Stimulated activated CD4-positive, alpha-beta T cell treated with anti-CD3 and anti-CD28 coated beads, Interleukin-12 subunit alpha, Interleukin-12 subunit beta, amount 100 ng/mL, for 4 hours (primary cell): ENCODE measurements around the gene ATP2C2.

Experiments
- DNase-seq: peaks from one replicate; pipeline ENCODE4 v3.0.0-alpha.2; 2020

ATP2C2 gene

GRCh38 chr16:84453061-84453752 lies 84.9 kb downstream of the ATP2C2 start:
- no peak for DNase-seq

GRCh38 chr16:84454611-84455010 lies 86.3 kb downstream of the ATP2C2 start:
- no peak for DNase-seq

- no peak for DNase-seq
Observed at GRCh38 chr16:84455031-84455430, 86.7 kb downstream of the ATP2C2 start.

- DNase-seq: no peak
Observed at GRCh38 chr16:84458606-84459532, 90.5 kb downstream of the ATP2C2 start.

DNA sequence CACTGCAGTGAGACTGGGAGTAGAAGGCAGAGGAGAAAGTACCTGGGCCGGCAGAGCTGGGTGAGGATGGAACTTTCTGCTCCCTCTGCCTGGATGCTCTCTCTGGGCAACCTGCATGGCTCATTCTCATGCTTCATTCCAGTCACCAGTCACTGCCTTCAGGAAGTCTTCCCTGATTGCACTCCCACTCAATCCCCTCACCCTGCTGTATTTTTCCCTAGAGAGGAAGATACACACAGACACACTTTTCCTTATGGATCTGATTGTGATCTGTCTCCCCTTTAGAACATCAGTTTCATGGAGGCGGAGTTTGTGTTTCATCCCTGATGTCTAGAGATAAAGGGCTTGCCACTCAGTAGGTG lies 91.2 kb downstream of the ATP2C2 start:
- no peak for DNase-seq

GRCh38 chr16:84459941-84460405 lies 91.6 kb downstream of the ATP2C2 start:
- DNase-seq: no peak

DNA sequence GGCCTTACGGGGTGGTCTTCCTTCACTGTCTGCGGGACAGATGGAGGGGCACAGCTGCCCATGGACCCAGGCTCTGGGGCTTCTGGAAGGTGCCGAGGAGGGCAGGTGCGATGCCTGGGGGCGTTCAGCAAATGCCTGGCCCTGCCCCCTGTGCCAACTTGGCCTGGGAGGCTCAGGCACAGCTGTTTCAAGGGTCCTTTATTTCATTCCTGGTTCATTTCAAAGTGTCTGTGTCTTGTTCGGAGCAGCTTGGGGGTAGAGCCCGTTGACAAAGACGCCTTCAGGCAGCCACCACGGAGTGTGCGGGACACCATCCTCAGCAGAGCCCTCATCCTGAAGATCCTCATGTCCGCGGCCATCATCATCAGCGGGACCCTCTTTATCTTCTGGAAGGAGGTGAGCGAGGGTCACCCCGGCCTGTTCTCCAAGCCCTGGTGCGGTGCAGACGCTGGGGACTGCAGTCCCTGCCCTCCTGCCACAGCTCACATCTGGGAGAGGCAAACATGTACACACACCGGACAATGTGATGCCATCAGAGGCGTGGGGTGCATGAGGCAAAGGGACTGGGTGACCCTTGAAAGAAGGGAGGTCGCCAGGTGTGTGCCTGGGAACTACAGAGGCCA lies 92.2 kb downstream of the ATP2C2 start:
- no peak for DNase-seq

- no peak for DNase-seq
Observed at GRCh38 chr16:84461029-84461412, 92.7 kb downstream of the ATP2C2 start.

DNA sequence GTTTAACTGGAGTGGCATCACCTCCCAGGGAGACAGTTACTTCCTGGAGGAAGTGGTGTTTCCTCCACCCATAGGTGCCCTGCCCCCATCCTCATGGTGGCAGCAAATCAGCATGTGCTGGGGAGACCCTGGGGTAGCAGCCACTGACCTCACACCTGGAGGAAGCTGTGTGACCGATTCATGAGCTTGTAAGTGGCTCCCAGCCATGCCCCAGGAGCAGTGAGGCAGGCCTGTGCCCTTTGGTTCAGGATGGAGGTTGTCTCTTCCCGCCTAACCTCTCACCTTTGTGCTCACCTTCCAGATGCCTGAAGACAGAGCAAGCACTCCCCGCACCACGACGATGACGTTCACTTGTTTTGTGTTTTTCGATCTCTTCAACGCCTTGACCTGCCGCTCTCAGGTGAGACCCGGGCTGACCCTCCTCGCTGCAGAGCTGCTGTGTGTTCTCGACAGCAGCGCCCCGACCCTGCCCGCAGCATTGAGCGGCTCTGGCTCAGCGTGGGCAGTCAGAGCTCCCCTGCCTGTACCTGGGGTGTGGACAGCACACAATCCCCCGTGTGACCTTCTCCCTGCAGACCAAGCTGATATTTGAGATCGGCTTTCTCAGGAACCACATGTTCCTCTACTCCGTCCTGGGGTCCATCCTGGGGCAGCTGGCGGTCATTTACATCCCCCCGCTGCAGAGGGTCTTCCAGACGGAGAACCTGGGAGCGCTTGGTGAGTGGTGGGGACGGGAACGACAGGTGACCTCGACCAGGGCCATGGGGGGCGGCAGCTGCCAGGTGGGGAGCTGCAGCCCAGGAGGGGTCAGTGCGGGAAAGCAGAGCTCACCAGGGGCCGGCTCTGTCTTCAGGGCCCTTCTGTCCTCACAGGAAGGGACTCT lies 93.3 kb downstream of the ATP2C2 start:
- DNase-seq: no peak

GRCh38 chr16:84462296-84463210 lies 94.2 kb downstream of the ATP2C2 start:
- DNase-seq: no peak

DNA sequence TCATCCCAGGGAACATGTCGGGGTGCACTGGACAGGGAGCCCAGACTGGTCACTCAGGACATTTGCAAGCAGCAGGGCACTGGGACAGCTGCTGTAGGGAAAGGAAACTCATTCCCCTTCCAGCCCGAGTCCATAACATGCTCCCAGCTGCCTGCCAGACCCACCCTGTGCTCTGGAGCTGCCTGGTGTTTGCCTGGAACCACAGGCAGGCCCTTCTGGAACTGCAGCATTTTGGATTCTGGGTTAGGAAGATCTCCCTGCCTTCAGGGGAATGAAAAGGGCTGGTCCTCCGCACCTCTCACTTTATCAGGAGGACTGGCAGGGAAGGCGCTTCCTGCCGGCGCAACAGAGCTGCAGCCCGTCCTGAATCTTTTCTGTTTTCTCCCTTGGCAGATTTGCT lies 94.9 kb downstream of the ATP2C2 start:
- no peak for DNase-seq

- no peak for DNase-seq
Observed at GRCh38 chr16:84464116-84464515, 95.8 kb downstream of the ATP2C2 start.

DNA sequence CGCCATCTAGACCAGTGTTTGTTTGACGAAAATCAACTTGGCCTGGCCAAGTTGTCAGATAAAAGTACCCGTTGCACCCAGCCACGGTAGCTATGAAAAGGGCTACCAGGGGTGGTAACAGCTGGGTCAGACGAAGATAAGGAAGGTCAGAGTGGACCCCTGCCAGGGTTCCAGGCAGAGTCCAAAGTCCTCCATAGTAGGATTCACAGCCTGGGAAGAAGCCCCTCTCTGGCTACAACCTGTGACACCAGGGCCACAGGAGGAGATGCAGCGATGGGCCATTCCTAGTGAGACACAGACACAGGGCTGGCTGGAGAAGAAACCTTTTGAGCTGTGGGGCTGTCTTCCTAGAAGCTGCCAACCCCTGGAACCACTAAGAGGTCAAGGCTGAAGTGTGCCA lies 96.8 kb downstream of the ATP2C2 start:
- DNase-seq: no peak

GRCh38 chr16:84466692-84467091 lies 98.4 kb downstream of the ATP2C2 start:
- no peak for DNase-seq

- DNase-seq: no peak
Observed at GRCh38 chr16:84467256-84467655, 98.9 kb downstream of the ATP2C2 start.

DNA sequence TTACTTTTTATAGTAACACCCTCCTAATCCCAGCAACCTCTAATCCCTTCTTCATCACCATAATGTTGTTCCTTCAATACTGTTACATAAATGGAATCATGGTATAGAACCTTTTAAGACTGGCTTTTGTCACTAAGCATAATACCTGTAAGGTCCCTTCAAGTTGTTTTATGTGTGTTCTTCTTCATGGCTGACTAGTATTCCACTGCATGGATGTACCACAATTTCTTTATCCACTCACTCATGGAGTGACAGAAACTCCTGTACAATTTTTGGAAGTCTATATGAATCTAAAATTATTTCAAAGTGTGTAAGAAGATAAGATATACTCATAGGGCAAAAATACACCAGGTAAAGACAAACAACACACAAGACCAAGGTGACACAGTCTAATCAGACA lies 99.4 kb downstream of the ATP2C2 start:
- DNase-seq: no peak

DNA sequence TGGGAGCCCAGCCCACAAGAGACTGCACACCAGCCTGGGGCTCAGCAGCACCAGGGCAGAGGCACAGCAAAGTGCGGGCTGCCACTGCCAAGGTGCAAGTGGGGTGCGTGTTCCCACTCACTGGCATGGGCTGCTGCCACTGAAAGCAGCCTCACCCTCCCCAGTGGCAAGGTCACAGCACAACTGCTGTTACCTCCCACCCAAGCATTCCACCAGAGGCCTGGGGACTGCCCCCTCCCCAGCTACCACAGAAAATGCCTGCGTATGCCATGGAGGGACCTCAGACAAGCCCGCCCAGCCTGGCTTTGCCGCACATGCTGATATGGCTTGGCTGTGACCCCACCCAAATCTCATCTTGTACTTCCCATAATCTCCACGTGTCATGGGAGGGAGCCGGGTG lies 103.0 kb downstream of the ATP2C2 start:
- DNase-seq: no peak

DNA sequence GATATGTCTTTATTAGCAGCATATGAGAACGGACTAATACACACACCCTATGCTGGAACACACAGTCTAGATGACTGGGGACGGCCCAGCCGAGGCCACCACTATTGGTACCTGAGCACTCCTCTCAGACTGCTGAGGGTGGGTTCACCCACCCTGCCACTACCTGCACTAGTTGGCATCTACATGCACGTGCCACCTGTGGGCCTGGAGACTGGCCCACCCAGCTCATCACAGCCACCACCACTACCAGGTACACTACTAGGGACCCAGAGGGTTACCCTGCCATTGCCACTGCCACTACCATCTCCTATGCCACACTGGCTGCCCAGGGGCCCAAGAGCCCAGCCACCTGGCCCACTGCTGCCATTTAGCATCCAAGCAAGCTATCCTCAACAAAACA lies 103.6 kb downstream of the ATP2C2 start:
- no peak for DNase-seq

GRCh38 chr16:84475643-84476240 lies 107.4 kb downstream of the ATP2C2 start:
- no peak for DNase-seq

DNA sequence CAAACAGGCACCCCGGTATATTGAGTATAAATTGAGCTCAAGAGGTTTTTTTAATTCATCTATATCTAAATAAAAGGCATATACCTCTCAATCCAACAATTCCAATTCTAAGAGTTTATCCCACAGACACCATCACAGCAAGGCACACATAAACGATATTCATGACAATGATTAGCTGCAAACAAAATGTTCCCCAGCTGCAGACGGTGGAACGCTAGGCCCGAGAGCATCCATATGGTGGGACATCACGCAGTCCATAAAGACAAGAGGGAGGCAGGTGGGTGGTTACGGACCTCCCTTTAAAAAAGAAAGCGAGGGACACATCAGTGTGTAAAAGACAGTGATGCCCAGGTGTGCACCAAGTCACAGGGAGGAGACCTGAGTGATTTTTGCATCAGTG lies 108.1 kb downstream of the ATP2C2 start:
- DNase-seq: no peak

DNA sequence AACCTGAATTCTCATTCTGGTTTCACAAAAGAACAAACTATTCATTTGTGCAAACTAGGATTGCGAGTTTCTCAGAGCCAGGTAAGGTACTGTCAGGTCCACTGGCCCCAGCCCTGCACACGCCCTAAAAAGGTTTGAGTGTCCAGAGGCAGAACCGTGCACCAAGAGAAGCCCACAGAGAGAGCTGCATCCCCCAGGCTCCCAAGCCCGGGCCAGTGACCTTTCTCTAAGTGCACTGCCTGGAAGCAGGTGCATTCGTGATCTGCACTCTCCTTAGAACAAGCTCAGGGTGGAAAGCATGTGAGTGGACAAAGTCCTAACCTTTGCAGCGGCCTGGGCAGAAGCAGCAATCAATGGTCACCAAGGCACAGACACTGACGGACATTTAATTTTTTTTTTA lies 109.3 kb downstream of the ATP2C2 start:
- DNase-seq: no peak
